ENCODE data around the gene CD70. TPM values are rescaled to one million over a fixed set of nuclear protein-coding genes. Genes with fewer than 3 reads are reported as not detected.

CD70 gene, protein sequence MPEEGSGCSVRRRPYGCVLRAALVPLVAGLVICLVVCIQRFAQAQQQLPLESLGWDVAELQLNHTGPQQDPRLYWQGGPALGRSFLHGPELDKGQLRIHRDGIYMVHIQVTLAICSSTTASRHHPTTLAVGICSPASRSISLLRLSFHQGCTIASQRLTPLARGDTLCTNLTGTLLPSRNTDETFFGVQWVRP
- total RNA-seq = not detected in 2 replicates

DNA sequence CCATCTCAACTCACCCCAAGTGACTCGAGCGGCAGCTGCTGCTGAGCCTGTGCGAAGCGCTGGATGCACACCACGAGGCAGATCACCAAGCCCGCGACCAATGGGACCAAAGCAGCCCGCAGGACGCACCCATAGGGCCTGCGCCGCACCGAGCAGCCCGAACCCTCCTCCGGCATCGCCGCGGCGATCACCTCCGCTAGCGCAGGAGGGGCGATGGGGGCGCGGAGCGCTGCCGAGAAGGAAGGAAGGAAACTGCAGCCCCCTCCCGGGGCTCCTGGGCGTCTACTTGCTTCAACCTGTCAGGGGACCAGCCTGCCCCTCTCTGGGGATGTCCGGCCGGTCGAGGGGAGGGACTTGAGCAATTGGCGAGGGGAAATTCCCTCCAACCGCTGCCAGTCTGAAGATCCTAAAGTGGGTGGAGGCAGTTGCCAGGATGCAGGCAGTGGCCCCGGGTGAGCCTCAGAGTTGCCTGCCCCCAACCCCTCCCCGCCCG, at the start of gene CD70:
Gene CD70, minus strand, starts transcription at position 324 of the 493 bp plus-strand sequence. Its CDS starts 148 bp downstream, at position 176.

Other genes starting within 250 kb of the CD70 start
- 37.7 and 49.4 TPM in 2 replicates for gene CLPP, start 229.6 kb downstream of the CD70 start, total RNA-seq
- 22.9 and 26.0 TPM in 2 replicates for gene ALKBH7, start 218.4 kb downstream of the CD70 start, total RNA-seq
- 0.68 and 0.79 TPM in 2 replicates for gene PSPN, start 215.2 kb downstream of the CD70 start, total RNA-seq
- gene GTF2F1, start 198.0 kb downstream of the CD70 start, total RNA-seq = 51.9 and 70.5 TPM in 2 replicates
- 82.6 and 87.7 TPM in 2 replicates for gene KHSRP, start 166.3 kb downstream of the CD70 start, total RNA-seq
- gene SLC25A41, start 157.4 kb downstream of the CD70 start, total RNA-seq = not detected in 2 replicates
- gene SLC25A23, start 131.4 kb downstream of the CD70 start, total RNA-seq = 6.1 and 7.9 TPM in 2 replicates
- not detected in 2 replicates for gene CRB3, start 126.9 kb downstream of the CD70 start, total RNA-seq
- gene DENND1C, start 109.4 kb downstream of the CD70 start, total RNA-seq = not detected in 2 replicates
- gene TUBB4A, start 88.8 kb downstream of the CD70 start, total RNA-seq = not detected in 2 replicates
- 0.19 TPM in 1 of 2 replicates, not detected in the other for gene TNFSF9, start 60.1 kb downstream of the CD70 start, total RNA-seq
- not detected in 2 replicates for gene TNFSF14, start 79.0 kb upstream of the CD70 start, total RNA-seq
- 0.50 and 1.1 TPM in 2 replicates for gene C3, start 129.5 kb upstream of the CD70 start, total RNA-seq
- 34.8 and 45.4 TPM in 2 replicates for gene GPR108, start 146.4 kb upstream of the CD70 start, total RNA-seq
- 25.2 and 26.9 TPM in 2 replicates for gene TRIP10, start 148.5 kb upstream of the CD70 start, total RNA-seq
- not detected in 2 replicates for gene SH2D3A, start 176.3 kb upstream of the CD70 start, total RNA-seq
- not detected in 2 replicates for gene VAV1, start 181.6 kb upstream of the CD70 start, total RNA-seq